Cardiac fibroblast (primary cell): Measurements from ENCODE around the gene MID1IP1.

Source experiments
- DNase-seq, 2 donors: peaks; one replicate each; pipeline versions ENCODE4 v3.0.0 to v3.0.0-alpha.2; 2010; ENCODE audit warnings: low read depth in 2 of 2
- H3K4me3 ChIP-seq, 2 donors: replicated peaks in 1 of 2; 1 replicate in 1 of 2; 2 replicates in 1 of 2; pipeline ENCODE4 v1.5.1; 2011; ENCODE audit warnings: low read depth in 2 of 2, low read length in 2 of 2, mild to moderate bottlenecking in 2 of 2, moderate library complexity in 1 of 2
- CTCF ChIP-seq: IDR thresholded peaks from one replicate; pipeline ENCODE4 v1.5.1; 2011; ENCODE audit warnings: low read depth, mild to moderate bottlenecking, low read length, inconsistent platforms

Gene MID1IP1

GRCh38 chrX:38839277-38839676 is 38.0 kb downstream of the MID1IP1 start:
- TF ChIP-seq CTCF, result no peak
- no peak overlapping the region for H3K4me3 ChIP-seq
- no peak for DNase-seq

GRCh38 chrX:38839944-38840343 is 38.7 kb downstream of the MID1IP1 start:
- no peak for DNase-seq
- H3K4me3 ChIP-seq, result no peak overlapping the region
- TF ChIP-seq CTCF, result no peak

- no peak for DNase-seq
- no peak for TF ChIP-seq CTCF
- H3K4me3 ChIP-seq, result no peak overlapping the region
Observed at GRCh38 chrX:38841750-38842149, 40.5 kb downstream of the MID1IP1 start.

GRCh38 chrX:38845426-38845825 is 44.2 kb downstream of the MID1IP1 start:
- TF ChIP-seq CTCF, result no peak
- DNase-seq, result no peak
- H3K4me3 ChIP-seq, result no peak overlapping the region

GRCh38 chrX:38847206-38847902 is 46.1 kb downstream of the MID1IP1 start:
- H3K4me3 ChIP-seq, result no peak overlapping the region
- TF ChIP-seq CTCF, result no peak

GRCh38 chrX:38847903-38848230 is 46.6 kb downstream of the MID1IP1 start:
- no peak for TF ChIP-seq CTCF
- no peak for DNase-seq
- no peak overlapping the region for H3K4me3 ChIP-seq

More at GRCh38 chrX:38847206-38847902, 46.1 kb downstream of the MID1IP1 start:
- no peak for DNase-seq
